Measurements from ENCODE around the gene NF1. TPM values are rescaled to one million over a fixed set of nuclear protein-coding genes. Genes with fewer than 3 reads are reported as not detected.

NF1 gene
- total RNA-seq, 4 donors from 2014 or later = 23.6 to 47.3 (median 32.0) TPM

DNA sequence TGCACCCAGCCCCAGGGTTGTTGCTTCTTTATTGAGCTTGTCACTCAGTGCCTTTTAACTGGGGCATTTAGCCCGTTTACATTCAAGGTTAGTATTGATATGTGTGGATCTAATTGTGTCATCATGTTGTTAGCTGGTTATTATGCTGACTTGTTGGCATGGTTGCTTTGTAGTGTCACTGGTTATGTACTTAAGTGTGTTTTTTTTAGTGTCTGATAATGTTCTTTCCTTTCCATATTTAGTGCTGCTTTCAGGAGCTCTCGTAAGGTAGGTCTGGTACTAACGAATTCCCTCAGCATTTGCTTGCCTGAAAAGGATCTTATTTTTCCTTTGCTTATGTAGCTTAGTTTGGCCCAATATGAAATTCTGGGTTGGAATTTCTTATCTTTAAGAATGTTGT is 33.5 kb downstream of the NF1 start:
- in situ Hi-C loops (cut with MboI; ENCODE audit: low sequenced_read_pairs in 4 of 4) = no loop called here
- H3K36me3 ChIP-seq = no peaks in the 10 kb centered on the region
- no peak overlapping the region for H3K27ac ChIP-seq
- TF ChIP-seq POLR2A (IDR thresholded peaks at IDR 0.05) (no peak), CTCF (IDR thresholded peaks at IDR 0.05 in 4 of 5, conservative IDR thresholded peaks at IDR 0.05 in 1 of 5) (no peak)
- intact Hi-C loops (cut with DNase I; ENCODE audit: low total_unique reads) = no loop called here
- no peaks in the 10 kb centered on the region for H3K9me3 ChIP-seq
- DNase-seq (no peak), ATAC-seq (no peak)
- H3K4me3 ChIP-seq = no peak overlapping the region
- no peaks in the 10 kb centered on the region for H3K27me3 ChIP-seq
- H3K4me1 ChIP-seq = peaks cover 9 to 13% of the 10 kb centered on the region in 2 donors

- TF ChIP-seq POLR2A (IDR thresholded peaks at IDR 0.05) (no peak), CTCF (IDR thresholded peaks at IDR 0.05 in 4 of 5, conservative IDR thresholded peaks at IDR 0.05 in 1 of 5) (no peak)
- intact Hi-C loops (cut with DNase I; ENCODE audit: low total_unique reads) = no loop called here
These were observed 35.8 kb downstream of the NF1 start for GRCh38 chr17:31130286-31131224.

DNA sequence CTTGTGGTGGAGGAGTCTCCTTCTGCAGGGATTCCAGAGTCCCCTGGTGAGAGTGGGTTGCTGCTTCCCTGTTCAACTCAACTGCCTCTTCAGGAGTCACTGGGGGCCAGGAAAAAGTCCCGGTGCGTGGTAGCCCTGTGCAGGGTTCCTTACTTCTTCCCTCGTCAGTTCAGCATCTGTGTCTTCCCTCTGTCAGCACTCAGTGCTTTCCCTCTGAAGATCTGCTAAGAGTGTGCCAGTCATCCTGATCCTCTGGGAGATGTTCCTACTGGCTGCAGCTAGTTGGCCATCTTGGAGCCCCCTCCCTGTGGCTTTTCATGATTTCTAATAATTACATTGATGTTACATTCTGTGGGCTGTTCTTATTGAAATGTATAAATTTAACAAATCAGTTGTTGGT is 36.5 kb downstream of the NF1 start:
- Histone ChIP-seq H3K36me3 (no peaks in the 10 kb centered on the region), H3K27ac (no peak overlapping the region), H3K9me3 (no peaks in the 10 kb centered on the region), H3K4me3 (no peak overlapping the region), H3K27me3 (no peaks in the 10 kb centered on the region), H3K4me1 (peaks cover 9 to 11% of the 10 kb centered on the region in 2 donors)
- no peak for DNase-seq
- in situ Hi-C loops (cut with MboI; ENCODE audit: low sequenced_read_pairs in 4 of 4) = no loop called here
- intact Hi-C loops (cut with DNase I; ENCODE audit: low total_unique reads) = no loop called here
- TF ChIP-seq POLR2A (IDR thresholded peaks at IDR 0.05) = no peak
- TF ChIP-seq CTCF (IDR thresholded peaks at IDR 0.05 in 4 of 5, conservative IDR thresholded peaks at IDR 0.05 in 1 of 5) = no peak
- no peak for ATAC-seq

More at GRCh38 chr17:31130286-31131224, 35.8 kb downstream of the NF1 start:
- Histone ChIP-seq H3K27ac (no peak overlapping the region), H3K4me3 (no peak overlapping the region), H3K36me3 (no peaks in the 10 kb centered on the region), H3K27me3 (no peaks in the 10 kb centered on the region), H3K9me3 (no peaks in the 10 kb centered on the region), H3K4me1 (peaks cover 9 to 11% of the 10 kb centered on the region in 2 donors)
- in situ Hi-C loops (cut with MboI; ENCODE audit: low sequenced_read_pairs in 4 of 4) = no loop called here
- ATAC-seq (no peak), DNase-seq (no peak)

GRCh38 chr17:31132977-31133376 is 38.2 kb downstream of the NF1 start:
- DNase-seq (no peak), ATAC-seq (no peak)
- intact Hi-C loops (cut with DNase I; ENCODE audit: low total_unique reads) = no loop called here
- in situ Hi-C loops (cut with MboI; ENCODE audit: low sequenced_read_pairs in 4 of 4) = no loop called here
- Histone ChIP-seq H3K36me3 (no peaks in the 10 kb centered on the region), H3K9me3 (no peaks in the 10 kb centered on the region), H3K4me3 (no peak overlapping the region), H3K4me1 (peaks cover 9 to 11% of the 10 kb centered on the region in 2 donors), H3K27me3 (no peaks in the 10 kb centered on the region), H3K27ac (no peak overlapping the region)
- TF ChIP-seq CTCF (IDR thresholded peaks at IDR 0.05 in 4 of 5, conservative IDR thresholded peaks at IDR 0.05 in 1 of 5) (no peak), POLR2A (IDR thresholded peaks at IDR 0.05) (no peak)
